Cardiac muscle cell (in vitro differentiated cells and primary cell): ENCODE results near the gene C9orf78. TPM values are rescaled to one million over a fixed set of nuclear protein-coding genes. Genes with fewer than 3 reads are reported as not detected.

Experiments used
- DNase-seq, 2 donors: peaks; one replicate each; pipeline versions ENCODE4 v3.0.0 to v3.0.0-alpha.2; 2010 to 2017; ENCODE audit warnings: low read depth in 1 of 2, low spot score in 1 of 2
- H3K27ac ChIP-seq: fragments of 200-600 bp; sonication (generic); 2 replicates; pipeline ENCODE4 v1.5.1; 2016
- H3K27me3 ChIP-seq: fragments of 200-600 bp; sonication (generic); 2 replicates; pipeline ENCODE4 v1.6.0; 2016; ENCODE audit warnings: control low read depth
- H3K36me3 ChIP-seq: fragments of 200-600 bp; sonication (generic); 2 replicates; pipeline ENCODE4 v1.5.1; 2016; ENCODE audit warnings: control low read depth
- H3K4me1 ChIP-seq: fragments of 200-600 bp; sonication (generic); 2 replicates; pipeline ENCODE4 v1.8.1; 2017; ENCODE audit warnings: low read depth, mild to moderate bottlenecking, mixed run types
- H3K4me3 ChIP-seq: fragments of 200-600 bp; sonication (generic); 2 replicates; pipeline ENCODE4 v1.5.1; 2016; ENCODE audit warnings: mild to moderate bottlenecking
- H3K9me3 ChIP-seq: fragments of 200-600 bp; sonication (generic); 2 replicates; pipeline ENCODE4 v1.5.1; 2017; ENCODE audit warnings: low read depth, mild to moderate bottlenecking, control low read depth
- polyA plus RNA-seq: library from polyadenylated mRNA; unstranded; fragments of >200 nt; fragmentation: Nextera tagmentation; extraction: Ambion mirVana; gene quantifications from 2 replicates; pipeline ENCODE4 v1.2.1, GENCODE V29; 2016
- total RNA-seq: library from RNA; depleted of rRNA; stranded (reverse); fragments of >200 nt; gene quantifications from 2 replicates; pipeline ENCODE4 v1.2.3, GENCODE V29; 2016
- TF ChIP-seq, protein P1 (sequence below): IDR thresholded peaks from 2 replicates; pipeline ENCODE4 v1.5.1; 2012; ENCODE audit warnings: low read depth, mild to moderate bottlenecking, low read length

Gene C9orf78
- total and polyA plus RNA-seq, 2 experiments from 2014 or later, result 56.5 to 66.5 TPM

DNA sequence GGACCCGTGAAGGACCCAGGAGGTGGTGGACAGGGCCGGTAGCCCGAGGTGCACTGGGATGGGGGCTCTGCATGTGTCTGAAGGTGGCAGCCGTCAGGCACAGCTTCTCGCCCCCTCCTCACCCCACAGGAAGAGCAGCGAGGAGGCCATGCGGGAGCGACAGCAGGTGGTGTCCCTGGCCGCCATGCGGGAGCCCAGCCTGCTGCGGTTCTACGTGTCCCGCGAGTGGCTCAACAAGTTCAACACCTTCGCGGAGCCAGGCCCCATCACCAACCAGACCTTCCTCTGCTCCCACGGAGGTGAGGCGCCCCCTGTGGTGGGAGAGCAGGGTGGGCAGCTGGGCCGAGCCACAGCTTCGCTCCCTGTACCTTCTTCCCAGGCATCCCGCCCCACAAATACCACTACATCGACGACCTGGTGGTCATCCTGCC is 40.1 kb upstream of the C9orf78 start:
- DNase-seq, result no peak

DNA sequence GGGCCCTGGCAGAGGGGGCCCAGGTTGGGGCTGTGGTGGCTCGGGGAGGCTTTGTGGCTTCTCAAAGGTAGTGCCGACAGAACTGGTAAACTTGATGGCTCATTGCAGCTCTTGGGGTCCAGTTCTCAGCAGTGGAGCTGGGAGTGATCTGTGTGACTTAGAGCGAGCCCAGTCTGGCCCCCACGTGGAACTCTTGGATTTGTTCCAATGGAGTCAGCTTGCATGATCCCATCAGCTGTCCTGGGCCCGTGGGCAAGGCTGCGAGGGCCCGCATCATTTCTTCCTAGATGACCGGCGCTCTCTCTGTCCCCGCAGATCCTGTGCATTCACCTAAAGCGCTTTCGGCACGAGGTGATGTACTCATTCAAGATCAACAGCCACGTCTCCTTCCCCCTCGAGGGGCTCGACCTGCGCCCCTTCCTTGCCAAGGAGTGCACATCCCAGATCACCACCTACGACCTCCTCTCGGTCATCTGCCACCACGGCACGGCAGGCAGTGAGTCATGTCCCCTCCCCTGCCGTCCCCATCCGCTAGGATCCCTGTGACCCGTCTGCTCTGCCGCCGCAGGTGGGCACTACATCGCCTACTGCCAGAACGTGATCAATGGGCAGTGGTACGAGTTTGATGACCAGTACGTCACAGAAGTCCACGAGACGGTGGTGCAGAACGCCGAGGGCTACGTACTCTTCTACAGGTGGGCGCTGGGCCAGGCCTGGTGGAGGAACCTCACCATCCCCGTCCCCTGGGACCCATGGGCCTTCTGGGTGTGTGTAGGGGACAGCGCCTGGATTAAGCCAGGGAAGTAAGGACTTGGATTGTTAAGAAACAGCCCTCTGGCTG is 39.4 kb upstream of the C9orf78 start:
- Histone ChIP-seq H3K4me3 (no peak overlapping the region), H3K9me3 (no peaks in the 10 kb centered on the region), H3K27ac (no peak overlapping the region), H3K36me3 (peaks cover 7% of the 10 kb centered on the region), H3K4me1 (no peaks in the 10 kb centered on the region), H3K27me3 (no peaks in the 10 kb centered on the region)
- no peak for DNase-seq
- TF ChIP-seq, protein P1, sequence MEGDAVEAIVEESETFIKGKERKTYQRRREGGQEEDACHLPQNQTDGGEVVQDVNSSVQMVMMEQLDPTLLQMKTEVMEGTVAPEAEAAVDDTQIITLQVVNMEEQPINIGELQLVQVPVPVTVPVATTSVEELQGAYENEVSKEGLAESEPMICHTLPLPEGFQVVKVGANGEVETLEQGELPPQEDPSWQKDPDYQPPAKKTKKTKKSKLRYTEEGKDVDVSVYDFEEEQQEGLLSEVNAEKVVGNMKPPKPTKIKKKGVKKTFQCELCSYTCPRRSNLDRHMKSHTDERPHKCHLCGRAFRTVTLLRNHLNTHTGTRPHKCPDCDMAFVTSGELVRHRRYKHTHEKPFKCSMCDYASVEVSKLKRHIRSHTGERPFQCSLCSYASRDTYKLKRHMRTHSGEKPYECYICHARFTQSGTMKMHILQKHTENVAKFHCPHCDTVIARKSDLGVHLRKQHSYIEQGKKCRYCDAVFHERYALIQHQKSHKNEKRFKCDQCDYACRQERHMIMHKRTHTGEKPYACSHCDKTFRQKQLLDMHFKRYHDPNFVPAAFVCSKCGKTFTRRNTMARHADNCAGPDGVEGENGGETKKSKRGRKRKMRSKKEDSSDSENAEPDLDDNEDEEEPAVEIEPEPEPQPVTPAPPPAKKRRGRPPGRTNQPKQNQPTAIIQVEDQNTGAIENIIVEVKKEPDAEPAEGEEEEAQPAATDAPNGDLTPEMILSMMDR, result no peak

More for the DNA sequence above, 40.1 kb upstream of the C9orf78 start:
- Histone ChIP-seq H3K27me3 (no peaks in the 10 kb centered on the region), H3K4me3 (no peak overlapping the region), H3K27ac (no peak overlapping the region), H3K4me1 (no peaks in the 10 kb centered on the region), H3K36me3 (peaks cover 12% of the 10 kb centered on the region), H3K9me3 (no peaks in the 10 kb centered on the region)
- TF ChIP-seq, protein P1, result peak; percentile 30

DNA sequence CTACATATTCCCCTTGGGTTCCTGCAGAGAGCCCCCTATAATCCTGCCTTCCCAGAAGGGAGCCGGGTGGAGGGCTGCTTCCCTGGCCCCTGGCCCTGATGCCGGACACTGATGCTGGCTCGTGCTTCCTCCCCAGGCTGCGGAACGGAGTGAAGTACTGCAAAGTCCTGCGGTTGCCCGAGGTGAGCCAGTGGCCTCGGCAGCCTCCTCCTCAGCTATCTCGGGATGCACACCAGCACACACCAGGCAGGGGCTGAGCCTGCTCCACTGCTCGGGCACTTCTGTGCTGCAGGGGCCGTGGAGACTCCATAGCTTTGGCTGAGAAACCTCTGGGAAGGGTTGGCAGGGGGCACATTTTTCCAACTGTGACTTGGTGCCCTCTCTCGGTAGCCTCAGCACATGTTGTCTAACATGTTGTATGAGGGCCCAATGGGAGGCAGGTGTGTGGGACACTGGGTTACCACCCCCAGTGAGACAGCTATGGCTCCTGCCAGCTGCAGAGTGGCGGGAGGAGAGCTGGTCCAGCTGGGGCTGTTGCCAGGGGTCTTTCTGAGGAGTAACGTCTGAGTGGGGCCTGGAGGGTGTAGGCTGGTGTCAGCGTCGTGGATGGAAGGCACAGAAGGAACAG is 38.6 kb upstream of the C9orf78 start:
- Histone ChIP-seq H3K36me3 (peaks cover 7% of the 10 kb centered on the region), H3K4me3 (no peak overlapping the region), H3K27ac (no peak overlapping the region), H3K27me3 (no peaks in the 10 kb centered on the region), H3K9me3 (no peaks in the 10 kb centered on the region), H3K4me1 (no peaks in the 10 kb centered on the region)
- no peak for DNase-seq
- TF ChIP-seq, protein P1, result no peak

DNA sequence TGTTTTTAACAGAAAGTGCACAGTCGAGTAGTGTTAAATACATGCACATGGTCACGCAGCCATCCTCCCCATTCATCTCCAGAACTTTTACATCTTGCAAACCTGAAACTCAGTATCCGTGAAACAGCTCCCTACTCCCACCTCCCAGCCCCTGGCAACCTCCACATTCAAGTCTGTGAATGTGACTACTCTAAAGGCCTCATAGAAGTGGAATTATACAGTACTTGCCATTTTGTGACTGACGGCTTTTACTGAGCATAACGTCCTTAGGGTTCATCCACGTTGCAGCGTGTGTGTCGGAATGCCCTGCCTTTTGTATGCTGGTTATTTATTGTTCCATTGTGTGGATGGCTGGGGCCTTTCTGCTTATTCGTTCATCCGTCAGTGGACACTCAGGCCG is 36.0 kb upstream of the C9orf78 start:
- Histone ChIP-seq H3K4me3 (no peak overlapping the region), H3K9me3 (no peaks in the 10 kb centered on the region), H3K27ac (no peak overlapping the region), H3K36me3 (peaks cover 7% of the 10 kb centered on the region), H3K4me1 (no peaks in the 10 kb centered on the region), H3K27me3 (no peaks in the 10 kb centered on the region)
- DNase-seq, result no peak
- TF ChIP-seq, protein P1, result no peak

DNA sequence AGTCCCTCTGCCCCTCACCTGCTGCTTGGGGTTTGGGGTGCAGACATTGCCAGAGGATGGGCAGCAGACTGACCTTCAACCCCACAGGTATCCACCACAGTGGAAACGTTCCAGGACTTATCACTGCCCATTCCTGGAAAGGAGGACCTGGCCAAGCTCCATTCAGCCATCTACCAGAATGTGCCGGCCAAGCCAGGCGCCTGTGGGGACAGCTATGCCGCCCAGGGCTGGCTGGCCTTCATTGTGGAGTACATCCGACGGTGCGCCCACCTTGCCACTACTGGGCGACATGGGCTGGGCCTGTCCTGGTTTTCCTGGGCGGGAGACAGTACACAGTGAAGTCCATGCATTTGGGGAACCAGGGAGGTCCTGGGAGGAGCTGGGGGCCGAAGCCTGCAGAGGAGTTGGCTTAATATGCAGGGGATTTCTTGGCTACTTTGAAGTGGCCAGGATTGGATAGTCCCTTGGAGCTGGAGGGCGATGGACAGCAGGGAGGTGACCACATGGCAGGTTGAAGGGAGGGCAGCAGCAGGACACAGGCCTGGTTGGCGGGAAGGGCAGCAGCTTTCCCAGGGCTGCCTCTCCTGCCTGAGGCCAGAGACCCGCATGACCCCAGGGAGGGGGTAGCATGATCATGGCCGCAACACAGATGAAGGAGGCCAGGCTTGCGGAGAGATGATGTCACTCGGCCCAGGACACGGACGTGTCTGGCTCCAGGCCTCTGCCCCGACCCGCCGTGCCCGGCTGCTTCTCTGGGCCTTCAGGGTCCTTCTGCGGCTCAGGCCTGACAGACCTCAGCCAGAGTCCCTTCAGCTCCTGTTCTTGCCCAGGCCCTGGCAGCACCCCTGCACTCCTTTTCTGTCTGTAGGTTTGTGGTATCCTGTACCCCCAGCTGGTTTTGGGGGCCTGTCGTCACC is 34.8 kb upstream of the C9orf78 start:
- Histone ChIP-seq H3K27me3 (no peaks in the 10 kb centered on the region), H3K9me3 (no peaks in the 10 kb centered on the region), H3K4me3 (no peak overlapping the region), H3K36me3 (peaks cover 7% of the 10 kb centered on the region), H3K4me1 (no peaks in the 10 kb centered on the region), H3K27ac (no peak overlapping the region)
- TF ChIP-seq, protein P1, result no peak
- DNase-seq, result no peak
